Pons (tissue), 1 donor: ENCODE data around the gene GADL1.

Experiments
- DNase-seq: peaks from one replicate; pipeline ENCODE4 v3.0.0-alpha.2; 2016; ENCODE audit warnings: low spot score

The GADL1 gene

DNA sequence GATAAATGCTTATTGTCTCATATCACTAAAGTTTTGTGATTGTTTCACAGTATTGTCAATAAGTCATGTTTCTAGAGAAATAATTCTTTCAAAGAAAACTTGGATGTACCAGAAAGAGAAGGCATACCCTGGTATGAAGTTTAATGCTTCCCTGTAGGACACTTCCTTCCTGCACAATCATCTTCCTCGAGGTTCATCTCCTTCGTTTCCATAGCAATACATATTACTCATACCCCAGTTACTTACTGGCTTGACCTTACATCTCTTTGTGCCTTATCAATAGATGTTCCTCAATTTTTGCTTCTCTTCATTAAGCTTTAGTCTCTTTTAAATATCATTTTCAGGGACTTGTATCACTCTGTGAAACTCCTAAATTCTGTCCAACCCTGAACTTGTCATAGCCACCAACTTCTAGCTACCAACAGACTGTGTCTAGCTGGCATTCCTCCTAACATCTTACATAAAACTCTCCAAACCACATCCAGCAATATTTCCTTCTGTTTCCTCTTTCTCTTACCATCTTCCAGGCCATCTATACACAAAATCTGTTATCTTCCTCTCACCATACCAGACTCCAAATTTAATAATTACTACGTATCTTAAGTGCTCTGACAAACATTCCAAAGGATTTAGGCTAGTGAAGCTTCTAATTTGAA, 134.3 kb downstream of the GADL1 start:
- no peak for DNase-seq

DNA sequence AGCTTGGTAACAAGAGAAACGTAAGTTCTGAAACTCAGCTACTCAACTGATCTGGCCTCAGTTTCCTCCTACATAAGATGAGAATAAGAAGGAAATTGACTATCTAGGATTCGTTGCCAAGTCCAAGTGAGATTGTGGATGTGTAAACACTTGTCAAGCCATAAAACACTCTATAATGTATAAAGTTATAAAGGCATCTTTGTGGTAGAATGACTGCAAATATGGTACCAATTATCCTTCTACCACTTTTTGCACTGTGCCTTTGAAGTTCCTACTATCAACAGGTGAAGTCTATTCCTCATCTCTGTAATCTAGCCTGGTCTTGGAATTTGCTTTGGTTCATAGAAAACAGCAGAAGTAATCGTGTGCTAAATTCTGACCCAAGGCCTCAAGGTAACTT, 138.2 kb downstream of the GADL1 start:
- no peak for DNase-seq

DNA sequence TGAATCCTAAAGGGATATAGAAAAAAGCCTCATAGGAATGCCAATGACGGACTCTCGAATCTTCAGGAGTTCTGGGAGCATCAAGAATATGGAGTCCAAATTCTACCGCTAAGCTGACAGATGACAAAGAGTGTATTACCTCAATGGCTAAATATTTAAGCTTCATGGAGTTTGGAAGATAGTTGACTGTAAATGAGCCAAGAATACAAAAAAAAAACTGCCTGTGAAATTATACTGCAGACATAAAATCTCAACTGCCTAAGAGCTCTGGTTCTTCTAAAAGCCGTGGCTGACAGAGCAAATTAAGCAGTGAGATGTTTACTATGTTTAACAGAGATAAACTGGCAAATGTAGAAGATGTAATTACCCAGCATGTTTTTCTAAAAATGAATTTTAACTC, 140.0 kb downstream of the GADL1 start:
- no peak for DNase-seq

DNA sequence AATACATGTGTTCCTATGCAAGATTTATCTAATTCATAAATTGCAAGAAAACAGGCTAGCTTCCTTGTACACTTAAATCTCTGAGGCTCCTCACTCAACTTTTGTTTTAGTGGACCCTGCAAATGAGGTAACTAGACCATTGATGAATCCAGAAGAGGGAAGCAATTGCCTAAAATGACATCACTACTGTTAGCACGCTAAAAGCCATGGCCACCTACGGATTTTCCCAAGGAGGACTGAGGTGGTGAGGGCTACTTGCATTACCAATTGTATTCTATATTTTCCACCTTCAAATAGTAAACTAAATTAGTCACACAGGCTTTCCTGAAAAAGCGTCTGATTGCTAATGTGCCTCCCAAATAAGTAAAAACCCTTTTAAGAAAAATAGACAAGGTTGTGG, 140.7 kb downstream of the GADL1 start:
- DNase-seq, result no peak

DNA sequence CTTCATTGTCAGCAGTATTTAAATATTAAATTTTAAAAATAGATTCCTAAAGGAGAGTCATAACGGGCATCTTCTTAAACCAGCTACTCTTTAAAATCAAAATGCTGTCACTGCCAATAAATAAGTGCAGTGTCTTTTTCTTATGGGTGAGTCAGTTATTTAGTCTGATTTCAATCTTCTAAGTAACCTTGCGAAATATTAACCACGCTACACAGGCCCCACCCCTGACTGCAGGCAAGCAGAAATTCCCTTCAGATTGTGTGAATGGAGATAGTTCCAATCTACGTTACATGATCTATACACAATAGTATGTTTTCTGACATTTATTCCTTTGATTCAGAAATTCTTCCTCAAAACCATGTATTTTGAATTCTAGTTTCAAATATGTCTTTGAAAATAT, 141.5 kb downstream of the GADL1 start:
- no peak for DNase-seq

DNA sequence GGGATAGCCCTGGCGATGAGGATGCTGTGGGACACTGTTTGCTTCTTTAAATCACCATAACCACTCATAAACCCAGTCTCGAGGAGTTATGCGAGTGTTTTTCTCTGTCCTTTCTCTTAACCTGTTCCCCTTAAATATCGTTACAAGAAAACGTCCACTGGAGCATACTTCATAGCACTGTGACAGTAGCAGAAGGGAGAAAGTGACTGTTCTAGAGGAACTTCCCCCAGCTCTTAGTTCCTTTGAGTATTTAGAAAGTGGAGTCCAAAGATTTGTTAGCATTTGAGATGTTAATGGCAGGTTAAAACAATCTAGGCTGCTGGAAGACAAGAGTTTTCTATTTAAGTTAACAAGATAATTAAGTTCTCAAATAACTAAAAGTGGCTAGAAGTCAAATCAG, 142.0 kb downstream of the GADL1 start:
- DNase-seq, result no peak

DNA sequence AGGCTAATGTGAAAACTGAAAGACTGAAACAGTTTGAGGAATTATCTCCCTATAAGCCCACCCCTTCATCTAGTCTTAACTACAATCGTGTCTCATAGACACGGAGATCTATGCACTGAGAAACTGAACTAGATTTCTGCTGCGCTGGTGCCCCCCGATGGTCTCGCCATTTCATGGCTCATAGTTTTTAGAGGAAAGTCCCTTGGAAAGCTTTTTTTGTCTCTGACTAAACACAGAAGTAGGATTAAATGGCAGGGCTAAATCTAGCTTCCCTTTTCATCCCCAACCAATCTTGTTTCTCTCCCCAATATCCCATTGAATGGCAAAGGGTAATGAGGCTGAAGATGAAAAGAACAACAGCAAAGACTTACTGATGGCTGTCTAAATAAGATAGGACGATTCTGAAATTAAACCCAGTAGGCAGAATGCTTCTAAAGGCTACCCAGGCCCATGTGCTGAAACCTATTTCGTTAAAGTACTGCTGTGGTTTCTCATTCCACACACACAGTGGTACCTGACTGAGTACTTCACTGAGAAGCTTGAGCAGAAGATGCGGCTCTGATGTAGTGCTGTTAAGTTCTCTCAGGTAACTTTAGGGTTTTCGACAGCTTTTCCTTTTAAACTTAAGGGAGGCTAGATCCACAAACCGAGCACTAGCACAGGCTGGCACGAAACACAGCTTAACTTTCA, 142.7 kb downstream of the GADL1 start:
- peak; percentile 30 for DNase-seq

DNA sequence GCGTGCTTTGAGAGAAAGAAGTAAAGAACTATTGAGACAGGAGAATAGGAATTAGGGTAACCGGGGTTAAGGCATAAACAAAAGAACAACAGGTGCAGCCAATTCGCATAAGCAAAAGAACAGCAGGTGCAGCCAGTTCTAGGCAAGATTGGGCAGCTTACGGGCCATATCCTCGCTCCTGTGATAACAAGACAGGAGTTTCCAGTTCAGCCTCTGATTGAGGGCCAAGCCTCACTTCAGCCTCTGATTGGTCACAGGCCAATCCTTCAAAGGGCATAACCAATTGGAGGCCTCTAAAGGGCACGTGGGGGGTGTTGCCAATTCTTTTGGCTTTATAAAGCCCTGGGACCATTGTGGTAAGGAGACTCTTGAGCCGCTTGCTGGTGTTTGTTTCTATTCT, 143.5 kb downstream of the GADL1 start:
- DNase-seq, result no peak

DNA sequence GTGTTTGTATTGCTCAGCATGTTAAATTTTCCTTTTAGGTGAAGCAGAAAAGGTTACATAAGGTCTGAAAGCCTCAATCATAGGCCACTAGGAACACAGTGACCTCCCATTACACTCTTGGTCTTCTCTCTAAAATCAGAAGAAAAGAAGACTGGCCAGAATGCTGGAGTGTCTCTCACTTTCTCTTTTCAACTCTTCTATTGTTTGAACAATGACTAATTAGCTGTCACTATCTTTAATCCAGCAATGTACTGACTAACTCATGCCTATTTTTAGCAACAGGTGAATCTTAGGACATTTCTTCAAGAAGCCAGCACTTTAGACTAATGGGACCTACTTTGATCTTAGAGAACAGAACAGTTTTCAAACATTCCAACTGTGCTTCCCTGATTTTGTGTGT, 145.2 kb downstream of the GADL1 start:
- DNase-seq, result no peak

DNA sequence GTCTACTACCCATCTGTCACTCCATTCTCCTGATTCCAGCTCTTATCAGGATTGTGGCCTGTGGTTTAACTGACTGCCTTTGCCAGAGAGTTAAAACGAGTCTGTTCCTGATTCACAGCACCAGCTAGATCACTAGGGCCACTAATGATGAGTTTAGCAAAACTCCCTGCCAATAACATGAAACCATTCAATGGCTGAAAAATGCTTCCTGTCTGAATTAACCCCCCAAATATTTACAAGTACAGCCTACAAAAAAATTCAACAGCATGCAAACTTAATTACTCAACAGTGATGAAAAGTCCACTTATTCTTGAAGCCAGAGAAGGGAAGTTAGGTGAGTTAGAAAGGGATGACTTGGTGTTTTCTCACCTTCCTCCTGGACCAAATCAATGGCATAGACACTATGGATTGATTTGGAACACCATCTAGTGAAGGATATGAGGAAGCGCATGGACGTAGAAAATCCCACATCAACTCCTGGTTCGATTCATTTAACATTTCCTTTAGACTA, 146.6 kb downstream of the GADL1 start:
- DNase-seq, result peak; percentile 22

DNA sequence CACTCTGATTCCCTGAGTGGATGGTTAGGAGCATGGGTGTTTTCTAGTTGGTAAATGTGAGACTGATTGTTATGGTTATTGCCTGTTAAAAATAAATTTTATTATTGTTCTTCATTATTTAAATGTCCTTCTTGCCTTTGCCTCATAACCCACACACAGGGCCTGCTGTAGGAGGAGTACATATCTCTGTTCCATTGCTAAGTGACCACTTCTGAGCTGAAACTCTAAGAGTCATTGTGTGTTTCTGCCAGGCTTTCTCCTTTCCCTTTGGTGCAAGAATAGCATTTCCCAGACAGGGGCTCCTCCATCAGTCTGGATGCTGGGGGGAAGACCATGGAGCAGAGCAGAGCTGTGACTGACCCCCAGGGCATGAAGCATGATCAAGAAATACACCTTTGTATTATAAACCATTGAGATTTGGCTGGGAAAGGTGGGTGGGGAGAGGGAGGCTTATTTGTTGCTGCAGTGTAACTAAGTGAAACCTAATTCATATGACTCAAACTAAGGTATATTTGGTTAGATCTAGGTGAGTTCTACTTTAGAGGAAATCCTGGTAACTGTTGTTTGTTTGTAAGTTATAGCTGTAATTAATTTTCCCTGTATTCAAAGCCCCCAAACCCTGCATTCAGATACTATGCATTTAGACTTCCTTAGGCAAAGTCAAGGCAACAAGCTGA, 150.7 kb downstream of the GADL1 start:
- DNase-seq, result no peak

DNA sequence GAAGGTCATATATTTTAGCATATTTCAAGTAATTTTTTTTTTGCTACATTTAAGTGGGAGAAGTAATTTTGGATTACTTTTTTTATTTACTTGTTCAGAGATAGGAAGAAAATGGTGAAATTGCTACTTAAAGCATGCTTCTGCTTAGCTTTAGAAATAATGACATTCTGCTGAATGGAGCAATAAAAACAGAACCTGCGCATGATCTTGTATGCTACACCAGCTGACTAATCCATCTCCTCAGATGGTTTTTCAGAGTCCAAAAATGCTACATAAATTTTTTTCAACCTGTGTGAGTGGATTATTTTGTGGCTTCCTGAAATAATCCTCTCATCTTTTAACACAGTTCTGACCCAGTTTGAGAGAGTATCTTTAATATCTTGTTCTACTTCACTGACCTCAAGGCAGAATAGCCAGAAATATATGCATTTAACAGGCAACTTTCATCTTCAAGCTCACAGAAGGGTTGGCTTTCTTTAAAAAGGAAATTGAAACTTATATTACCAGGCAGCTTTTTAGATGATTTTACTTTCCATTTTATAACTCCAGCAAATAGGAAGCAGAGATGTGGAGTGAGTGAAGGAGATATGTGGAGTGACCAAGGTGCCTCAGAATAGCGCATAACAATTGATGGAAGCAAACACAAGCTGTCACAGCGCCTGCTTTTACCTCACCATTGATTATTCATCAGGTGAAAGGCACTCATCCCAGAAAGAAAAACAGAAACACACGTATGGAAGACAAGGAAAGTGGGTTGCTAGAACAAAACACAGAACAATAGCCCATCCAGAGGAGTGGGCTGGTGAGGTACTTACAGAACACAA, 151.5 kb downstream of the GADL1 start:
- DNase-seq, result no peak

DNA sequence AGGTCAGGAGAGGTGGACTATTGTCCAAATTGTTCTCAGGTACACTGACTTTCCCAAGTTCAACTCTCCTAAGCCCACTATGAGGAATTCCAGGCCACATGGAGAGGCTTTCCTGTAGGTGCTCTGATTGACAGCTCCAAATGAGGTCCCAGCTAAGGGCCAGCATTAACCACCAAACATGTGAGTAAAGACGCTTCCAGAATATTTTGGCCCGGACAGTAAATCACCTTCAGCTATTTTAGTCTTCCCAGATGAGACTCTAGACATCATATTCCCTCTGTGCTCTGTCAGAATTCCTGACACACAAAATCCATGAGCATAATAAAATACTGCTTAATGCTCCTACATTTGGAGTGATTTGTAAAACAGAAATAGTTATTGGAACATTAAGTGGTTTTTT, 152.6 kb downstream of the GADL1 start:
- DNase-seq, result no peak

DNA sequence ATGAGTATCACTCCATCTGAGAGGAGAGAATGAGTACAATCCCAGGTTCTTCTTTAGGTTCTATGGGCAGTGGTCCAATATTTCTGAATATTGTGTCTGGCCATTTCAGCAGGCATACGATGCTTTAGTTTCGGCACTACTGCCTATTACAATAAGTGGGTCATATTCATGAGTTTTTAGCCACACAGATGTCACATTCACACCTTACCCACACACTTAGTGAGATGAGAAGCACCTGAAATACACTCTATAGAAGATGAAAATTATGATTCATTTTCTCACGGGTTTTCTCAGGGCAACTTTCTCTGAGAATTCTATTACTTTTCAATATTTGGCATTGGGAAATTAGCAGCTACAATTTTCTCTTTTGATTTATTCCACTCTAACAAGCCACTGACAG, 155.9 kb downstream of the GADL1 start:
- DNase-seq, result no peak

DNA sequence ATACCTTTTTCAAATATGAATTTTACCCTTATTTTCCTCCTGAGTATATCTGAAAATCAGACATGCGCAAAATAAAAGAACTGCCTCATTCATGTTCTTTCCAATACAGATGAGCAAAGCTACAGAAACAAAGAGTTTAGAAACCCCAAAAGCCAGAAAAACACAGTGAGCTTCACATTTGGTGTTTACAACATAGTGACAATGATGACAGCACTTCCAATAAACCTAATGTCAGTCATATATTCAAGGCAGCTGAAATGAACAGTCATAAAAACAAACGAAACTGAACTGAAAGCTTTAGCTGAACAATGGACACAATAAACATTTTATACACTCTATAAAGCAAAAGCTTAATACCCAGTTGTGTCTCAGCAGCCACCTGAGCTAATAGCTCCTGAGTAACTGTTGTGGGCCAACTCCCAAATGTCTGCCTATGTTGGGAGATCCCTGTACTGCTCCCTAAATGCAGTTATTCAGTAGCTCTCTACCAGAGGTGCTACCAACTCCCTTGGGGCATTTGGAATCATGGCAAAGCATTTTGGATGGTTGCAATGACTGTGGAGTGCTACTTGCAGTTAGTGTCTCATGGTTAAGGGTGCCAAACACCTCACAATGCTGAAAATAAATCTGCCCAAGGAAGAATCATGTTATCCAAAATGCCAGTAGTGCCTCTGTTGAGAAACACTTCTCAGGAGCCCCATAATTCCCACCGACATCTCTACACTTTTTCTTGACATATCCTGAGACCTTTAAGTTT, 156.5 kb downstream of the GADL1 start:
- no peak for DNase-seq

DNA sequence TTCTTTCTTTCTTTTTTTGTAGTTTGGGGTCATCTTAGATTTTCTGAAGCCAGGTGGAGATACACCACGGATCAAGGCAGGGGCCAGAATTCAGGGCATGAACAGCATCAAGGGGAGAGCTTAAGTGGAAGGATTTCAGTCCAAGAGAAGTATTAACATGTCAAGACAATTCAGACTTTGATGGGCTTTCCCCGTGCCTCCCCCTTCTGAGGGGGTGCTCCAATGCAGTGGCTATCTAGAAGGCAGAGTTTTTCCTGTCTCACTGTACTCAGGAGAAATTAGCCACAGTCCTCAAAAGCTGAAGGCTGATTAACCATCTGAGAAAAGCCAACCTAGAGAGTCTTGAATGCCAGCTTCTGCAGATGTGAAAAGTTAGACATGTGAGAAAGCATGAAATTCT, 160.8 kb downstream of the GADL1 start:
- no peak for DNase-seq

DNA sequence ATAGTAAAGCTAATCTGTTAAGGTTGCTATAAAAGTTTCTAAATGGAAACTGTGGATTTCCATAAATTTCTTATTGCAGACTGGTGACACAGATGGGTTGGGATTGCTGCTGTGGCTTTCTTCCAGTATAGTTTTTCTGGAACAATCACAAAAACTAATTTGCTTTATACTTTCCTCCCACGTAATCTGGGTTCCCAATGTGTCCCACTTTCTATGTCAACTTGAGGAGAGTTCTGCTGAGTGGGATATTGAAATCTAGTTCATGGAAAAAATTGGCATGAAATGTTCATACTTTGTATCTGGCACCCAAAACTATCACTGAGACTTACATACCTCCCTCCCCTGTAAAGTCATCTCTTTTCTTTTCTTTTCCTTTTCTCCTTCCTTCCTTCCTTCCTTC, 161.3 kb downstream of the GADL1 start:
- DNase-seq, result no peak

DNA sequence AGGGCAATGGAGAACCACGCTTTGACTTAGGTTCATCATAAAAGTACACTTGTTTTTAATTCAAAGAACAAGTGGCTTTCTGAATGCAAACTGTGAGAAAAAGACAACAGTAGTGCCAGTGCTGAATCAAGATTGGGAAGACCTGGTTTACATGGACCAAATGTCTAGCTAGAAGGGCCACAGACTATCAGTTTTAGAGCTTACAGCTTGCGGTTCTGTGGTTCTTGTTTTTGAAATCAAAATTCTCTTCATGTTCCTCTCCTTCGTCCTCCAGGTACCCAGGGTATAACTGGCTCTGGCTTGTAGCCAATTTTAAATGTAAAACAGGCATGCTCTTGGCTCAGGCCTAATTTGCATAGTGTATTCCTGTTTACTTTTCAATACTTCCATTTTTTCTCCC, 163.5 kb downstream of the GADL1 start:
- DNase-seq, result no peak

DNA sequence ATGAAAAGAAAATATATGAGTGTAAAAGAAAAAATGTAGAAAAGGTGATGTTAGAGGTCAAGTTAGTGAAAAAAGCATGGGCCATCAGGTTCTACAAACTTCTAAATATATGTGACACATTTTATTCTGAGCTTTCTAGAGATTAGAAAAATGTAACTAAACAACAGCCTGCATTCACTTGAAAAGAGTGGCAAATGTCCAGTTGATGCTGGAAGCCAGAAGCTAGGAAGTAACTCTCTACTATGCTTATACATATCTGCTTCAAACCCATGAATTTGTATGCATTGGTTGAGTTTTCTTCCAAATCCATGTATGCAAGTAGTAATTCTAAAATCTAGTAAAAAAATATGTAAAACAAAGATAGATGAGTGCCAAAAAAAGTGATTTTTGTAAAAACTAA, 164.5 kb downstream of the GADL1 start:
- DNase-seq, result no peak

DNA sequence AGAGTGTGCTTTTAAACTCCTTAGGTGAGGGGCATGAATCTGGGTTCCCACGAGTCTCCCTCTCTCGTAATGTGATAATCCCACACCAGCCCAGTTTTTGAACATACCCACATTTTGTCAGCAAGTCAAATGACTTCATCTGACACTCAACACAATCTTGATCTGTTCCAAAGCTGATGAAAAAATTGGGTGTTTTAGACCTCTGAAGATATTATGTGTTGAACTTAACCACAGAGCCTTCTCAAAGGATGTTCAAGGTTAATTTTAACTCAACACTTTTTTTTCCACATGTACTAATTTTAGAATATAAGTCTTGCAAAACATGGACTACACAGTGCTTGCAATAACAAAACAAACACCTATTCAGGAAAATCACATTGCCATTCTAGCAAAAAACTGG, 164.9 kb downstream of the GADL1 start:
- no peak for DNase-seq

DNA sequence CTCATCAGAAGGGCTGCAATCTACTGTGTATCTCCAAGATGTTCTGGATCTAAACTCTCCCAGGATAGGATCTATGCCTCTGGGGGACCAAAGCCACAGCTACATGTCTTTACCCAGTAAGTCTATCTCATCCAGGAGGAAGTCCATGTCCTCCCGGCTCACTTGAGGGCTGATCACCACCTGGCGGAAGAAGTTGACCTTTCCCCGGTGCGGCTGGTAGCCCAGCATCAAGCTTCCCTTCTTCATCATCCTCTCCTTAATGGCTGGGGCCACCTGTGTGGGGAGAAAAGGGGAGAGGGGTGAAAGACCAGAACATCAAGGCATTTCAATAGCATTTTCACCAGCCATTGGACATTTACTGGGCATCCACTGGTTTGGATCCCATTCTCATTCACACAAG, 166.3 kb downstream of the GADL1 start:
- no peak for DNase-seq

DNA sequence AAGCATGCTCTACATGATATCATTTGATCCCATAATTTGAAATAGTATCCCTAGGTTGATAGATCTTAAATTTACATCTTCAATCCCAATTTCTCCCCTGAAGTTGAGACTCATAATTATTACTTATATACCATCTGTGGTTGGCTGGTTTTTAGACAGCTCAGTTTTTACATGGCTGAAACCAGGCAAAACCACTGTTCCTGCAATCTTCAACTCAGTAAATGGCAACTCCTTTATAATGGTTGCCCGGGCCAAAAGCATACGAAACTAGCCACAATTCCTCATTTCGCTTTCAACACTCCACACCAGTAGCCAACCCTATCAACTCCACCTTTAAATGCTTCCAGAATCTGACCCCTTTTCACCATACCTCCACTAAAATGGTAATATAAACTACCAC, 169.6 kb downstream of the GADL1 start:
- DNase-seq, result no peak
